HG03060 (cell line): ENCODE measurements around the gene UBE2G2.

ENCODE experiments used
- ATAC-seq: cut with Tn5 transposase; IDR thresholded peaks from one replicate; pipeline ENCODE4 v1.9.1; 2021; ENCODE audit warnings: low read depth, moderate number of reproducible peaks; ENCODE audit not compliant: unreplicated experiment

The UBE2G2 gene

GRCh38 chr21:44732956-44733355 lies 68.7 kb downstream of the UBE2G2 start:
- no peak for ATAC-seq

- no peak for ATAC-seq
Measured at GRCh38 chr21:44732263-44732662, 69.4 kb downstream of the UBE2G2 start.

GRCh38 chr21:44730951-44731579 lies 70.6 kb downstream of the UBE2G2 start:
- ATAC-seq = no peak

GRCh38 chr21:44730028-44730395 lies 71.6 kb downstream of the UBE2G2 start:
- no peak for ATAC-seq

GRCh38 chr21:44729336-44730027 lies 72.1 kb downstream of the UBE2G2 start:
- no peak for ATAC-seq

GRCh38 chr21:44728716-44729115 lies 72.9 kb downstream of the UBE2G2 start:
- ATAC-seq = no peak

- no peak for ATAC-seq
Measured at GRCh38 chr21:44727757-44728156, 73.9 kb downstream of the UBE2G2 start.

- ATAC-seq = no peak
Measured at GRCh38 chr21:44727321-44727720, 74.3 kb downstream of the UBE2G2 start.

GRCh38 chr21:44726826-44727225 lies 74.8 kb downstream of the UBE2G2 start:
- ATAC-seq = no peak

- ATAC-seq = no peak
Measured at GRCh38 chr21:44724926-44725325, 76.7 kb downstream of the UBE2G2 start.

GRCh38 chr21:44724196-44724595 lies 77.4 kb downstream of the UBE2G2 start:
- ATAC-seq = no peak

GRCh38 chr21:44723177-44724131 lies 78.2 kb downstream of the UBE2G2 start:
- ATAC-seq = no peak

- no peak for ATAC-seq
Measured at GRCh38 chr21:44722731-44723130, 78.9 kb downstream of the UBE2G2 start.

GRCh38 chr21:44720170-44720569 lies 81.5 kb downstream of the UBE2G2 start:
- ATAC-seq = no peak
